ENCODE data around the gene ATAD3B.

DNA sequence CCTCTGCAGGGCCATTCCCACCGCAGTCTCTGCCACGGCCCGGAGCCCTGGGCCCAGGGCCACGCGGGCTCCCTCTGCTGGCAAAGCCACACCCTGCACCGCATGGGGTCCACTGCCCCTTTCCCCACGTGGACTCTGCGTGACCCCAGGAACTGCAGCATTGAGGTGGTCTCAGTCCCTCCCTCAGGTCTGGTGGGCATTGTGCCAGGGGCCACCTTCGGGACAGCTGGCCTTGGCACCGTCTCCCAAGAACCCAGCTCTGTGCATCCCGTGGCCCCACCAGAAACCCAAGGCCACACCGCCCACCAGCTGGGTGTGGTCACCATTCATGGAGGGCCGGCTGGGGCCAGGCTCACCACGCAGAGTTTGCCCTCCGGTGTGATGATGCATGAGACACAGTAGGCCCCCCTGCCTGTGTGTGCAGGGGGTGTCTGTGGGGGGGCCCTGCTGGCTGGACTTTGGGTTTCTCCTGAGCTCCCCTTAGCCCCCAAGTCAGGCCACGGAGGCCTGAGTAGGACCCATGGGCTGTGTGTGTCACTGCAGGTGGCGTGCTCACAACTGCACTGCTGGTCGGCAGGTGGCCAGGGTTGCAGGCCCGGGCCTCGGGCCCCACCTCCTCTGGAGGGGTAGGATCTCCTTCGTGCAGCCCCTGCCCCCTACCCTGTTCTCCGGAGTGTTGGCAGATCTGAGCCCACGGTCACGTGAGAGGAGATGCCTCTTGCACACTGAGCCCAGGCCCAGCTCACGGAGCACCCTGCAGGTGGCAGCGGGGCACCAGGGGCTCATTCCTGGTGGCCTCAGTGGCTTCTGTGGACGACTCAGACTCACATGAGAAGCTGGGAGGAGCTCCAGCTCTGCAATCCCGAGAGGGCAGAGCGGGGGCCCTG is 30.3 kb upstream of the ATAD3B start:
- TF ChIP-seq ZNF274 (IDR thresholded peaks at IDR 0.05; ENCODE audit: low read depth, low read length) (no peak), SUZ12 (IDR thresholded peaks at IDR 0.05; ENCODE audit: extremely low read depth, insufficient read depth, insufficient read length) (no peak)

All from NT2/D1 (cell line).